ENCODE data around the gene NUMBL. TPM values are rescaled to one million over a fixed set of nuclear protein-coding genes. Genes with fewer than 3 reads are reported as not detected.

The NUMBL gene
- total and polyA plus RNA-seq, 9 of the 15 experiments (the other 6 are each of a cell fraction or from before 2014, with no cell fraction given) = 0.39 to 38.6 (median 6.6) TPM

- TF ChIP-seq EP400 (IDR thresholded peaks at IDR 0.05) = peak; percentile 51; the same call in 1 of the 2 replicates
- TF ChIP-seq L3MBTL2 (IDR thresholded peaks at IDR 0.05) = peak; percentile 52
- no peak for TF ChIP-seq IRF2 (CRISPR knock-in tag; IDR thresholded peaks at IDR 0.05)
- TF ChIP-seq SP1 (CRISPR knock-in tag; IDR thresholded peaks at IDR 0.05) = peak; percentile 61; the same call in 1 of the 2 replicates
- TF ChIP-seq KDM2B (CRISPR knock-in tag; IDR thresholded peaks at IDR 0.05) = no peak
- TF ChIP-seq ETS1 (conservative IDR thresholded peaks at IDR 0.05; ENCODE audit: control insufficient read depth, low read depth, low read length) = 0 out of 2 replicates have a peak, but pooled peaks have one; percentile 56
- TF ChIP-seq POLR2AphosphoS2 (IDR thresholded peaks at IDR 0.05; ENCODE audit: low read length) = no peak
- peak; percentile 58 to 59 for TF ChIP-seq E2F6 (IDR thresholded peaks at IDR 0.05; ENCODE audit: borderline replicate concordance in 1 of 2, extremely low read depth in 1 of 2, insufficient read depth in 1 of 2, insufficient read length in 1 of 2, low read depth in 1 of 2, low read length in 1 of 2, poor library complexity in 1 of 2, severe bottlenecking in 1 of 2)
- TF ChIP-seq XRCC3 (IDR thresholded peaks at IDR 0.05) = no peak
- TF ChIP-seq ZNF232 (CRISPR knock-in tag; IDR thresholded peaks at IDR 0.05) = no peak
- peak; percentile 81 for TF ChIP-seq CC2D1A (IDR thresholded peaks at IDR 0.05)
- TF ChIP-seq NR0B1 (IDR thresholded peaks at IDR 0.05; ENCODE audit: partially characterized antibody) = no peak
- no peak for TF ChIP-seq MEF2D (tag; conservative IDR thresholded peaks at IDR 0.05; ENCODE audit: low read depth)
- no peak for TF ChIP-seq HBP1 (CRISPR knock-in tag; IDR thresholded peaks at IDR 0.05)
- peak; percentile 57 for TF ChIP-seq TFAP4 (CRISPR knock-in tag; IDR thresholded peaks at IDR 0.05; ENCODE audit: borderline replicate concordance)
- no peak for TF ChIP-seq TCF7 (IDR thresholded peaks at IDR 0.05; ENCODE audit: borderline replicate concordance)
- TF ChIP-seq ESRRA (IDR thresholded peaks at IDR 0.05; ENCODE audit: borderline replicate concordance, low read depth) = no peak
- TF ChIP-seq MLLT1 (IDR thresholded peaks at IDR 0.05) = 0 out of 4 replicates have a peak, but pooled peaks of 1 of the 2 experiments have one; percentile 17
- TF ChIP-seq STAG1 (CRISPR knock-in tag; IDR thresholded peaks at IDR 0.05; ENCODE audit: borderline replicate concordance) = peak; percentile 22; the same call in 1 of the 2 replicates
- TF ChIP-seq NFXL1 (CRISPR knock-in tag; IDR thresholded peaks at IDR 0.05) = no peak
- TF ChIP-seq CBFA2T2 (conservative IDR thresholded peaks at IDR 0.05) = peak; percentile 60
These were observed 12.0 kb upstream of the NUMBL start (continued) for GRCh38 chr19:40702337-40703012.

Data from K562 (cell line).